ENCODE measurements around the gene AGA. TPM values are rescaled to one million over a fixed set of nuclear protein-coding genes. Genes with fewer than 3 reads are reported as not detected.

Gene AGA
- total and polyA plus RNA-seq, 10 of the 15 experiments (the other 5 are each of a cell fraction or from before 2014, with no cell fraction given), result 17.1 to 37.6 (median 24.5) TPM

DNA sequence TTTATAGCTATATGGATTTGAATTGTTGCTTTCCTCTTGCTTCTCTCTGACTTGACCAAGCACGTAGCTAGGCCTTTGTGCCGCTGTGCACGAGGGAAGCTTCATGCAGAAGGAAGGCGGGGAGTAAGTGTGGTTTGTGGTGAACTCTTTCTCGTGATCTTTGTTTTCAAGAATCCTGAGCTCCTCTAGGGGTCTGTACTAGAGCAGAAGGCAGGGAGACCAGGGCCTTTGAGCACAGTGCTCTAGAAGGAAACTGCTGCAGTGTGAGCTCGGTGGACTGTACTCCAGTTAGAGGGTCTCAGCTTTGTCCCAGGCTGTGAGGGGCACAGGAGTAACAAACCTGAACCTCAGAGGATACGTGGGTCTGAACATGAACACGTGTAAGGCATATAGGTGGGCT lies 49.0 kb downstream of the AGA start:
- ChIA-PET POLR2A (no interaction called here), SMC1A (ENCODE audit: uncharacterized antibody, unreplicated experiment) (interaction anchor here (1.2 kb wide), 1 partner anchor 90 kb away, joined by 3 read pairs; no protein-coding TSS in a partner anchor), CTCF (interaction anchor here (1.1 kb wide), 1 partner anchor 12 kb away, joined by 4 read pairs; no protein-coding TSS in a partner anchor), RAD21 (ENCODE audit: unreplicated experiment) (no interaction called here)
- Histone ChIP-seq H3K4me2 (ENCODE audit: control insufficient read depth, insufficient read depth) (no peak overlapping the region), H2AFZ (ENCODE audit: control insufficient read depth, low read depth, low read length) (peak overlapping the region; percentile 7; the same call in 1 of the 2 replicates), H3K27me3 (replicated peaks in 1 of 2; ENCODE audit: control insufficient read depth in 2 of 2, insufficient read depth in 2 of 2, low read length in 1 of 2) (no peaks in the 10 kb centered on the region; a peak in 1 of 4 replicates), H3K79me2 (ENCODE audit: control insufficient read depth, insufficient read depth, low read length) (no peaks in the 10 kb centered on the region), H4K20me1 (ENCODE audit: control insufficient read depth, insufficient read depth) (no peaks in the 10 kb centered on the region; the same call in 1 of the 2 replicates), H3K4me1 (ENCODE audit: control insufficient read depth, insufficient read depth, low read length) (no peaks in the 10 kb centered on the region), H3K4me3 (no peak overlapping the region), H3K9me3 (replicated peaks; ENCODE audit: control insufficient read depth, insufficient read depth, low read length) (no peaks in the 10 kb centered on the region), H3K9ac (ENCODE audit: control insufficient read depth, insufficient read depth, low read length) (no peak overlapping the region), H3K27ac (ENCODE audit: control insufficient read depth, insufficient read depth) (no peak overlapping the region), H3K36me3 (ENCODE audit: control insufficient read depth in 2 of 2, insufficient read depth in 2 of 2, low read length in 1 of 2) (no peaks in the 10 kb centered on the region)
- FAIRE-seq (no peak), DNase-seq (ENCODE audit: low read depth, low spot score) (no peak), ATAC-seq (peak; percentile 36)
- intact Hi-C loops (cut with micrococcal nuclease; ENCODE audit: unreplicated experiment), result no loop called here
- WGBS (ENCODE audit: insufficient coverage, insufficient replicate concordance, low lambda C conversion rate, missing lambda C conversion rate), result 29% methylated on average over 8 of the region's 8 CpGs
- BruUV-seq (replicated peaks), result no TSS peak
- TF ChIP-seq EED (IDR thresholded peaks at IDR 0.05; ENCODE audit: low read depth), result no peak
- TF ChIP-seq, protein P1, sequence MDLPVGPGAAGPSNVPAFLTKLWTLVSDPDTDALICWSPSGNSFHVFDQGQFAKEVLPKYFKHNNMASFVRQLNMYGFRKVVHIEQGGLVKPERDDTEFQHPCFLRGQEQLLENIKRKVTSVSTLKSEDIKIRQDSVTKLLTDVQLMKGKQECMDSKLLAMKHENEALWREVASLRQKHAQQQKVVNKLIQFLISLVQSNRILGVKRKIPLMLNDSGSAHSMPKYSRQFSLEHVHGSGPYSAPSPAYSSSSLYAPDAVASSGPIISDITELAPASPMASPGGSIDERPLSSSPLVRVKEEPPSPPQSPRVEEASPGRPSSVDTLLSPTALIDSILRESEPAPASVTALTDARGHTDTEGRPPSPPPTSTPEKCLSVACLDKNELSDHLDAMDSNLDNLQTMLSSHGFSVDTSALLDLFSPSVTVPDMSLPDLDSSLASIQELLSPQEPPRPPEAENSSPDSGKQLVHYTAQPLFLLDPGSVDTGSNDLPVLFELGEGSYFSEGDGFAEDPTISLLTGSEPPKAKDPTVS (IDR thresholded peaks at IDR 0.05; ENCODE audit: low read depth, low read length), result no peak
- TF ChIP-seq SP1 (IDR thresholded peaks at IDR 0.05; ENCODE audit: low read depth, low read length), result no peak
- no peak for TF ChIP-seq HCFC1 (IDR thresholded peaks at IDR 0.05; ENCODE audit: low read length)
- TF ChIP-seq TCF3 (IDR thresholded peaks at IDR 0.05; ENCODE audit: borderline replicate concordance, insufficient read depth, low read depth, low read length), result no peak
- no peak for TF ChIP-seq SMAD5 (IDR thresholded peaks at IDR 0.05; ENCODE audit: low read depth)
- no peak for TF ChIP-seq ATF7 (IDR thresholded peaks at IDR 0.05; ENCODE audit: low read depth)
- TF ChIP-seq, protein P2, sequence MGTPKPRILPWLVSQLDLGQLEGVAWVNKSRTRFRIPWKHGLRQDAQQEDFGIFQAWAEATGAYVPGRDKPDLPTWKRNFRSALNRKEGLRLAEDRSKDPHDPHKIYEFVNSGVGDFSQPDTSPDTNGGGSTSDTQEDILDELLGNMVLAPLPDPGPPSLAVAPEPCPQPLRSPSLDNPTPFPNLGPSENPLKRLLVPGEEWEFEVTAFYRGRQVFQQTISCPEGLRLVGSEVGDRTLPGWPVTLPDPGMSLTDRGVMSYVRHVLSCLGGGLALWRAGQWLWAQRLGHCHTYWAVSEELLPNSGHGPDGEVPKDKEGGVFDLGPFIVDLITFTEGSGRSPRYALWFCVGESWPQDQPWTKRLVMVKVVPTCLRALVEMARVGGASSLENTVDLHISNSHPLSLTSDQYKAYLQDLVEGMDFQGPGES (IDR thresholded peaks at IDR 0.05), result no peak
- no peak for TF ChIP-seq WRNIP1 (IDR thresholded peaks at IDR 0.05; ENCODE audit: borderline replicate concordance, low read depth, low read length)
- no peak for TF ChIP-seq ZNF274 (IDR thresholded peaks at IDR 0.05; ENCODE audit: insufficient read depth, insufficient read length)
- TF ChIP-seq FOXM1 (IDR thresholded peaks at IDR 0.05; ENCODE audit: low read depth, low read length), result no peak
- in situ Hi-C loops (cut with MboI), result no loop called here
